HCT116 (cell line): Measurements from ENCODE around the gene TMTC1.

Experiments used
- CTCF ChIP-seq, 3 experiments: fragments of 200-600 bp in 1 of 3; sonication (generic) in 1 of 3; IDR thresholded peaks in 2 of 3; conservative IDR thresholded peaks in 1 of 3; 2 replicates each; pipeline ENCODE4 v1.5.1; 2012 to 2017; ENCODE audit warnings: low read depth in 2 of 3, low read length in 2 of 3, antibody characterized with exemption in 1 of 3, borderline replicate concordance in 1 of 3, control low read depth in 1 of 3, mild to moderate bottlenecking in 1 of 3, mixed read lengths in 1 of 3, mixed run types in 1 of 3, moderate library complexity in 1 of 3; ENCODE audit not compliant: insufficient read depth in 1 of 3
- EZH2 ChIP-seq: fragments of 200-600 bp; sonication (generic); IDR thresholded peaks from 2 replicates; pipeline ENCODE4 v1.6.1; 2017; ENCODE audit warnings: antibody characterized with exemption, mixed run types
- POLR2A ChIP-seq: IDR thresholded peaks from 2 replicates; pipeline ENCODE4 v1.7.0; 2011; ENCODE audit warnings: borderline replicate concordance; ENCODE audit not compliant: insufficient read depth, insufficient read length; ENCODE audit errors: extremely low read depth
- POLR2AphosphoS5 ChIP-seq: IDR thresholded peaks from 2 replicates; pipeline ENCODE4 v1.6.1; 2011; ENCODE audit warnings: mild to moderate bottlenecking, low read depth, low read length, moderate library complexity
- SIN3A ChIP-seq: IDR thresholded peaks from 2 replicates; pipeline ENCODE4 v1.6.1; 2012; ENCODE audit warnings: low read depth
- SRF ChIP-seq: IDR thresholded peaks from 2 replicates; pipeline ENCODE4 v1.6.1; 2012; ENCODE audit warnings: low read depth
- TCF7L2 ChIP-seq: IDR thresholded peaks from 2 replicates; pipeline ENCODE4 v1.7.0; 2011; ENCODE audit warnings: borderline replicate concordance, inconsistent platforms; ENCODE audit not compliant: insufficient read depth, insufficient read length; ENCODE audit errors: extremely low read depth
- YY1 ChIP-seq: IDR thresholded peaks from 2 replicates; pipeline ENCODE4 v1.6.1; 2011; ENCODE audit warnings: low read length, low read depth, moderate library complexity, mild to moderate bottlenecking; ENCODE audit not compliant: insufficient replicate concordance; ENCODE audit errors: extremely low read depth
- TF ChIP-seq, protein P1 (sequence below): IDR thresholded peaks from 2 replicates; pipeline ENCODE4 v1.6.1; 2012
- TF ChIP-seq, protein P2 (sequence below): IDR thresholded peaks from 2 replicates; pipeline ENCODE4 v1.6.1; 2012

DNA sequence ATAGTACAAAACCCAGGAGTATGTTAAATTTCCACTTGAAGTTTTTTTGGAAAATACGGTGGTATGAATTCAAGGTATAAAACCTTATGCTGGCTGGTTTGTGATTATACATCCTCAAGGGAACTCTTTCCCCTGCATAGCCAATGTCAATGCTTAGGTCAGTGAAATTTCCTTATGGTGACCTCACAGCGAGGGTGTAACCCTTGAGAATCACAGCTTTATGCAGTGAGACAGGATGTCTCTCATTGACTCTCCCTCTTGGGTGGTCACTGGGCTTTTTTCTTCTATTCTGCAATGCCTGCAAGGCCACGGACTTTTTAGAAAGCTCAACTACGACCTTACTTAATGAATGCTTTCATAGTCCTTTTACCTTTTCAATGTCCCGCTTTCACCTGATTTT is 64.4 kb downstream of the TMTC1 start:
- TF ChIP-seq POLR2A = no peak
- TF ChIP-seq, protein P1, sequence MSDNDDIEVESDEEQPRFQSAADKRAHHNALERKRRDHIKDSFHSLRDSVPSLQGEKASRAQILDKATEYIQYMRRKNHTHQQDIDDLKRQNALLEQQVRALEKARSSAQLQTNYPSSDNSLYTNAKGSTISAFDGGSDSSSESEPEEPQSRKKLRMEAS = no peak
- no peak for TF ChIP-seq CTCF (IDR thresholded peaks at IDR 0.05 in 2 of 3, conservative IDR thresholded peaks at IDR 0.05 in 1 of 3; ENCODE audit: borderline replicate concordance in 1 of 3, insufficient read depth in 1 of 3, low read depth in 2 of 3, low read length in 2 of 3)
- no peak for TF ChIP-seq SIN3A
- TF ChIP-seq SRF = no peak
- TF ChIP-seq EZH2 = no peak
- TF ChIP-seq YY1 = no peak
- TF ChIP-seq, protein P2, sequence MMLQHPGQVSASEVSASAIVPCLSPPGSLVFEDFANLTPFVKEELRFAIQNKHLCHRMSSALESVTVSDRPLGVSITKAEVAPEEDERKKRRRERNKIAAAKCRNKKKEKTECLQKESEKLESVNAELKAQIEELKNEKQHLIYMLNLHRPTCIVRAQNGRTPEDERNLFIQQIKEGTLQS = no peak
- no peak for TF ChIP-seq TCF7L2
- TF ChIP-seq POLR2AphosphoS5 = no peak
